GM18505 (cell line): ENCODE measurements around the gene E2F1.

Experiments used
- ATAC-seq: cut with Tn5 transposase; IDR thresholded peaks from one replicate; pipeline ENCODE4 v1.9.1; 2021; ENCODE audit not compliant: unreplicated experiment
- POLR2A ChIP-seq: IDR thresholded peaks from 4 replicates; pipeline ENCODE4 v1.6.1; 2011; ENCODE audit warnings: borderline replicate concordance; ENCODE audit not compliant: insufficient read depth, insufficient read length; ENCODE audit errors: extremely low read depth

E2F1 gene

DNA sequence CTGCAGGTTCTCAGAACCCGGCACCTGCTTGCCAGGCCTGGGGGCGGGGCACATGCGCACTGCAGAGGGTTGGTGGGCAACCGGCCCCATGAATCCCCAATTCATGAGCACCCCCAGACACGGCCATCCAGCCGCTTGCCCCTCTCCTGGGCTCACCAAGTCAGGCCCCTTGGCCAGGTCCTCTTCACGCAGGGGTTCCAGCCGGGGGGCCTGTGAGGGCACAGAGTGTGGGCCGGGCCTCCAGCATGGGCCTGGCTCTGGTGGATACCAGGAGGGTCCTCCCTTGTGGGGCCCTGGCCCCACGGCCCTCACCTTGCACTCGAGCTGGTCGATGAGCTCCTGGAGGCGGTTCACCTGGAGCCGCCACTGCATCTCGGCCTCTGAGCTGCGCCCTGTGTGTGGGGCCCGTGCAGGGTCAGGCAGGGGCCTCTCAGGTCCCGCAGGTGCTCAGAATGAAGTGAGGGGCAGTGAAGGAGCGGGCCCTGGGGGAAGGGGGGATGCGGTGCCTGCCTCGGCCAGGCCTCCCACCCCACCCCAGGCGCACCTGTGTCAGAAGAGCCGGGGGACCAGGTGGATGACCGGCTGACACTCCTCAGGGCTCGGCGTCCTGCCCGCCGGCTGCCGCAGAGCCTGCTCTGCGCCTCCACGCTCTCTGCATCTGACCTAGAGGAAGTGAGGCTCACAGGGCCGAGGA, 26.7 kb downstream of the E2F1 start:
- no peak for TF ChIP-seq POLR2A
- no peak for ATAC-seq

DNA sequence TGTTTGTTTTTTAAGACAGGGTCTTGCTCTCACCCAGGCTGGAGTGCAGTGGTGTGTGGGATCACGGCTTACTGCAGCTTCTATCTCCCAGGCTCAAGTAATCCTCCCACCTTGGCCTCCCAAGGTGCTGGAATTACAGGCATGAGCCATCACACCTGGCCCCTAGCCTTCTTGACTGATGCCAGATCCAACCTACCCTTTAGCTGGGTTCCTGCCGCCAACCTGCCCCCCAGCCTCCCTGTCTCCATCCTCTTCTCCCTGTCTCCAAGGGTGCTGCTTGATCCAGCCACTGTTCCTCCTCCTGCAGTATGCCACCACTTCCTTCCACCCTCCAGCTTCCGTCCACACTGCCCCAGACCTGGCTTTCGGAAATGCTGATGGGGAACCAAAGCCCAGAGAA, 27.3 kb downstream of the E2F1 start:
- ATAC-seq, result no peak
- no peak for TF ChIP-seq POLR2A

DNA sequence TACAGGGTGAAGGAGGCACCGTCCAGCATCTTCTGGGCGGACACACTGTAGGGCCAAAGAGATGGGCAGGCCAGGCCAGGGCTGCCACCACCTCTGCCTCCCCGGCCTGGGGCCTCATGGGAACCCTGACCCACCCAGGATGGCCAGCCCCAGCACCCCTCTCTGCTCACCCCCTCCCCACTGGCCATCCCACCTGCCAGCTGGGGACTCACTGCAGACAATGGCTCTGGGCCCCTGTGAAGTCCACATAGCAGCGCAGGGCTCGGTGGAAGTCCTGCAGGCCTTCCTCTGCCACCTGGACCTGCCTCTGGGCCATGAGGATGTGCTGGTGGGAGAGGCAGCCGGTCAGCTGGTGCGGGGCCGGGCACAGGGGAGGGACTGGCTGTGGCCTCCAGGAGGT, 27.7 kb downstream of the E2F1 start:
- ATAC-seq, result no peak
- TF ChIP-seq POLR2A, result no peak

DNA sequence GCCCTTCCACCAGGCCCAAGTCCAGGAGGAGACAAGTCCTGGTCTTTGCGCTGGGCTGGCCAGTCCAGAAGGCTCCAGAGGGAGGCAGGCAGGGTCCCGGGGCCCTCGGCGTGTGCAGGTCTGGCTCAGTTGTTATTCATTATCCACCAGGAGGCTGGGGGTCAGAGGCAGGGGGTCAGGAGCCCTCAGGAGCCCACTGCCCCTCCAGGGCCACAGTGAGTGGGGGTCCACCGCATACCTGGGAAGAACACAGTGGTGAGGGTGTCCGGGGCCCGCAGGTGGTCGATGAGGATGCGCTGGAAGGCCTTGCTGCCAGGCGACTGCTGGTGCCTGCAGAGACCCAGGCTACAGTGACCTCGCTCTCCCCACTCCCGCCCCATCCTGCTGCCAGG, 28.5 kb downstream of the E2F1 start:
- TF ChIP-seq POLR2A, result no peak
- no peak for ATAC-seq

DNA sequence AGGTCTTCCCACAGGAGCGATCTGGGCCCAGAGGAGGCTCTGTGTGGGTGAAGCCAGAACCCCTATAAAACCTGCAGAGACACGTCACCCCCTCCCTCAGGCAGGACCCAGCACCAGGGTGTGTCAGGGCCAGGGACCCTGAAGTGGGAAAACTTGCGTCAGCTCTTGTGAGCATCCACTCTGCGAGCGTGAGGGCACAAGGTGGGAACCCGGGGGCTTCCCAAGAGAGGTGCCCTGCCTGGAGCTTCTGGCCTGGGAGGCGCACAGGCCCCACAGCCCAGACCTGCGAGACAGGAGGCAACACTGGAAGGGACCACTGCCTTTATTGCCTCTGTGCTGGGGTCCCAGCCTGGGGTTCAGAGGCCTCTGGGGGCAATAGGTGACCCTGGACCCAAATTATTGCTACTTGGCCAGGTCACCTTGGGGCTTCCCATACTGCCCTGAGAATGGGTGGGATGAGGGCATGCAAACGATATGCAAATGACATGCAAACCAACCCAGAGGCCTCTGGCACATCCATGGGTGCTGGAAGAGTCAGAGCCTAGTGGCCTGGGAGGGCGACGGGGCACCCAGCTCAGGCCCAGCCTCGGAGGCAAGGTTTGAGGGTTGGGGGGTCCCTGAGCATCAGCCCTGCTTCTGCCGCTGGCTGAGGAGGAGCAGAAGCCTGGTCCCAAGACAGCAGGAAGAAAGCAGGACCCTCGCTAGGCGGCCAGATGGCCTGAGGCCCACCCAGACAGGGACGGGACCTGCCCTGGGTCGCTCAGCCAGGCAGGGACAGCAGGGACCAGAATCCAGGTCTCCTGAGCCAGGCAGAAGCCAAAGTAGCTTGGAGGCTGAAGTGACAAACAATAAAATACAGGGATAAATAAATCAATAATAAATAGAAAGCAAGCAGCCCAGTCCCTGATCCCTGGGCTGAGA, 29.1 kb downstream of the E2F1 start:
- no peak for TF ChIP-seq POLR2A
- ATAC-seq, result no peak

DNA sequence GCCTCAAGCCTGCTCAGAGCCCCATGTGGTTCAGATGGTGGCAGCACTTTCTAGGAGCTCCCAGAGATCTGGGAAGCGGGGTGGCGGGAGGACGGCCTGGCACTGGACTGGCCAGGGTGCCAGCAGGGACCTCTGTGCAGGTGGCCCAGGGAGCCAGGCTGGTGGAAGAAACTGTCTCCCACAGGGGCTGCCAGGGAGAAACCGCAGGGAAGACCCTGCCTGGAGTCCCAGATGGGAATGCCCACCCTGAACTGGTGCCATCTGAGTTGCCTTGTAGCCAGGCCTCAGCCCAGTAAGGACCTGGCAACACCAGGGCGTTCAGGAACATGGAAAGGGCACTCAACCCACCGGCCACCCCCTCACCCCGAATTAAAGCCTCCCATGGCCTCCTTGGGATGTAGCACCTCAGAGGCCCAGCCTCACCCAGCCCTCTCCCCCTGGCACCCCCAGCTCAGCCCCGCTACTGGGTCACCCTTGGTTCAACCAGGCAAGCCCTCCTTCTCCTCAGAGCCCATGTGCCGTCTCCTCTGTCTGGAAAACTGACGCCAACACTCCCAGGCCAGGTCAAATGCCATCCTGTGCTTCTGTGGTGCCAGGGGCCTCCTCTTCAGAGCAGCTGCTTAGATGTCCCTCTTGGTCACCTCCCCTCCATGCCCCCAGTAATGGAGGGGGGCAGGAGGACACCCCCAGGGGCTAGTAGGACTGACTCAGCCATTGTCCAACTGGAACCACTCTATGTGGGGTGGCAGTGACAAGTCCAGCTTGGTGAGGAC, 30.0 kb downstream of the E2F1 start:
- ATAC-seq, result no peak
- TF ChIP-seq POLR2A, result no peak

DNA sequence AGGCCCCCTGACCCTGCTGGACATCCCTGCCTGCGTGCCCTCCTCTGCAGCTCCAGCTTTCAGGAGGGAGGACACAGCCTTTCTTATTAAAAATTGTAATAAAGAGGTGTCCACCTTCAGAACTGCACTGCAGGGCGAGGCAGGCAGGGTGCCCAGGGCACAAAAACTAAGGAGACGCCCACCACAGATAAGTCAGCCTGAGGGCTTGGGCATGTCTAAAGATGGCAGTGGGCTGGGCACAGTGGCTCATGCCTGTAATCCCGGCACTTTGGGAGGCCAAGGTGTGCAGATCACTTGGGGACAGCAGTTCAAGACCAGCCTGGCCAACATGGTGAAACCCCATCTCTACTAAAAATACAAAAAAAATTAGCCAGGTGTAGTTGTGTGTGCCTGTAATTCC, 31.0 kb downstream of the E2F1 start:
- no peak for TF ChIP-seq POLR2A
- no peak for ATAC-seq

DNA sequence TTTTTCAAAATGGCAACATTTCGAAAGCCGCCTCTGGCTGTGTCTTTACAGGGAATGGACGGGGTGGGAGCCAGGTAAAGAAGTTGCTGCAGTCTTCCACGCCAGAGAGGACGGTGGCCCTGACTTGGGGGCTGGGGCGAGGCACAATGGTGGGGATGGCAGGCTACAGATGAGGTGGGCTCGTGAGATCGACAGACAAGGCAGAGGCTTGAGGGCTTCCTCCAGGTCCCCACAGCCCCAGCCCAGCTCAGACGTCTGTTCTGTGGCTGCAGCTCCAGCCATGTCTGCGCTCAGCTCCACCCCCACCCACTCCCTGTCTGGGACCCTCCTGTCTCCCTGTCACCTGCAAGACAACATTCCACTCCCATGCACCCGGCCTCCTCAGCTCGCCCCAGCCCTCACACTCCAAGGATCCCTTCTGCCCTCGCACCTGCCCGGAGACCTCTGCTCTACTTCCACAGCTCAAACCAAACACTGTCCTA, 31.5 kb downstream of the E2F1 start:
- TF ChIP-seq POLR2A, result no peak
- no peak for ATAC-seq

DNA sequence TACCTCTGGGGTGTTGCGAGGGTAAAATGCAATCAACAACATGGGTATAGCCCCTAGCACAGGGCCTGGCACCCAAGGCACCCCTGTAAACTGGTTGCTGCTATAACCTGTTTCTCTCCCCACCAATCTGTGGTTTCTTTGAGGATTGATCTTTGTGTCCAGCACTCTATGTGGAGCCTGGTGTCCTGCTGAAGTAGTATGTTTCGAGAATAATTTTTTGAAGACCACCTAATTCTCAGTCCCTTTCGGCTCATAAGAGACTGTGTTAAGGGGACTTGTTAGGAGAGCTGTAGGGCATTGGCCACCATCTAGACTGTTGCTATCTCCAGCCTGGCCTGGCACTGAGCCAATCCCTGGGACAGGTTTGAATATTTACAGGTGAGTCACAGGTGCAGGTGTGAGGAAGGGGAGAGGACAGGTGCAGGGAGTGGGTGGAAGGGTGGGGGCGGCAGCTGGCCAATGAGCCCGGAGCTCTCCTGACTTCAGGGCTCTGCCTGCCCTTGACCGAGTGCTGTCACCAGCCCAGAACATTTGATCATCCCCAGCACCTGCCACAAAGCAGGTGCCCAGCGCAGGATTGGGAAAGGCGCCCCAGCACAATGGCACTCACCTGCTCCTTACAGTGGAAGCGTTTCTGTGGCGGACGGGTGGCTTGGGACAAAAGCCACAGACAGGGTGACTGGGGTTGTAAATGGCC, 32.1 kb downstream of the E2F1 start:
- no peak for TF ChIP-seq POLR2A
- ATAC-seq, result no peak

DNA sequence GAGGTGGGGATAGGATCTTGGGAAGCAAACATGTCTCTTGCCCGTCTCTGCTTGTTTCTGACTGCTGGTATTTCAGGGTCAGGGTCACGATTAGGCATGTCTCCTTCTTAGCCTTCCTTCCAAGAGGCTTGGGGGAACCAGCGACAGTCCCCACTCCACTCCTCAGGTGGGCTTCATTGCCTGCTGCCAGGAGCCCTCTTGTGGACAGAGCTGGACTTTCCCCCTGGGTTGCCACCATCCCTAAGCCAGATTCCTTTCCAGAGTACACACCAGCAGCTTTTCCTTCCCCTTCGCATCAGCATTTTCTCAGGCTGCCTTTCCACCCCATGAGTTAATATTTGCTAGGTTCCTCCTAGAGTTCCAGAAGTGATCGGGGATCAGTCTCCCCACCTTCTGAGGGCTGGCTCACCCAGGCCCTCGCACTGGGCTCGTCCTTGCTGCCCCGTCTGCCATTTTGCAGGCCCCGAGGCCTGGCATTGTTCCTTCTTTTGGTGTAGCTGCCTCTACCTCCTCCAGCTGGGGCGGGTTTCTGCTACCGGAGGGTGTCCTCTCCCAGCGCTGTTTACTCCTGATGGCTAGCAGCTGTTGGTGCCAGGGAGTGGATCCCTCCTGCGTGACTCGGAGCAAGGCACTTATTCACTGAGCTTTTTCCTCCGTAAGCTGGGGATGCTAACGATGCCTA, 32.8 kb downstream of the E2F1 start:
- no peak for ATAC-seq
- no peak for TF ChIP-seq POLR2A

DNA sequence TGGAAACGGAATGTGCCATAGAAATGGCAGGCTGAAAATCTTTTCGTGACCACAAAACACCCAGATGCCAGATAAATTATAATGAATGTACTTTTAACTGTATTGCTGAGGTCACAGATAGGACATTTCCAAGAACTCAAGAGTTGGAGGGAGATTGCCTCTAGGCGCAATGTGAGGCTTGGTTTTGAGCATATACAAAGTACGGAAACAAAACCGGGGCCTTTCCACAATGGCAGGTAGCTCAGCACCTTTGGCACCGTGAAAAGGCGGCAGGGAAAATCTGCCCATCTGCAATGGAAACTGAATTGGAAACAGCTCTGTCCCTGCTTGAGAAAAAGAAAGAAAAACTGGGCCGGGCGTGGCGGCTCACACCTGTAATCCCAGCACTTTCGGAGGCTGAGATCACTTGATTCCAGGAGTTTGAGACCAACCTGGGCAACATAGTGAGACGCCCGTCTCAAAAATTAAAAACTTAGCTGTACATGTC, 34.6 kb downstream of the E2F1 start:
- TF ChIP-seq POLR2A, result no peak
- ATAC-seq, result no peak

DNA sequence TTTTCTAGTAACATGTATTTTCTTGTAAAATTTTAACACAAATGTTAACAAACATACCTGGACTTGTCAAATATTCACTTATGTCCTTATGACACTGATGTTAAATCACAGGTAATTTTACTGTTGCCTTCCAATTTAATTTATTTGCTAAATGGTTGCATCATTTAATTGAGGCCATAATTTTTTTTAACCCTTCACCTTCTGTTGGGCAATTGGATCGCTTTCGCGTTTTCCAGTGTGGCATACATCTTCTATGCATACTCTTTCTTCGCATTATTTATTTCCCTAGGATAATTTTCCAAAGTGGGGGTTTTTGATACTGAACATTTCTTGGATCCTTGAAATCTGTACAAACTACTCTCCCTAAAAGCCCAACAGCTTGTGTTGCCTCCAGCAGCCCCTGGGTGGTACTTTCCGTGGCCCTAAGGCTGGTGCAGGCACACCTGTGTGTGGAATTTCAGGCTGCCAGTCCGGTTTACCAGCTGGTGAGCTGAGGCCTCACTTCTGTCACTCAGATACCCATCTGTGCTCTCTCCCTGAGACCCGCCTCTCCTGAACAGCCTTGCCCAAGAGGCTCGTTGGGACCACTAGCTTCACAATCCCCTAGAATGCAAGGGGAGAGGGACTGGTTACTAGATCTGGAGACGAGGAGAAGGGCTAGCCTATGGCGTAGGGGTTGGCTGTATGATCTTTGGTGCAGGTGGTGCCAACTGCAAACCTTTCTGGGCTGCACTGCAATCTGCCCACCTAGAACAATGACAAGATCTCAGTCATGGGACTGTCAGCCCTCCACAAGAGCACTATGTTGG, 35.2 kb downstream of the E2F1 start:
- ATAC-seq, result no peak
- TF ChIP-seq POLR2A, result no peak

DNA sequence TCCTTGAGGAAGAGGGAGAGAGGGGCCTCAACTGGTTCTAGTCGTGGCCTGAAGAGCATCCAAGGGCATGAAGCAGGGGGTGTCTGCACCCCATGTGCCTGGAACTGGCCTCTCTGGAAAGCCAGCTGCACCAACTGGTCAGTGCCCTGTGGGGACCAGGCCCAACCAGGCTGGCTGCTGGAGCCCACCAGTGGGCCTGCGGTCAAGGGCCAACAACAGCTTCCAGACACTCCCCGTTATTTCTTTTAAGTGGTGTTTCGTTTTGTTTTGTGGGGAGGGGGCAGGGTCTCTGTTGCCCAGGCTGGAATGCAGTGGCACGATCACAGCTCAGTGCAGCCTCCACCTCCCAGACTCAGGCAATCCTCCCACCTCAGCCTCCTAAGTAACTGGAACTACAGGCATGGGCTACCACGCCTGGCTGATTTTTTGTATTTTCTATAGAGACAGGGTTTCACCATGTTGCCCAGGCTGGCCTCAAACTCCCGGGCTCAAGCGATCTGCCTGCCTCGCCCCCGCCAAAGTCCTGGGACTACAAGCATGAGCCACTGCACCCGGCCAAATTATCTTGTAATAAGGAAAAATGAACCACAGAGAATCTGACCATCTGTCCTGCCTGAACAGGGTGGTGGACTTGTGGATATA, 36.0 kb downstream of the E2F1 start:
- ATAC-seq, result no peak

More for the DNA sequence above, 36.0 kb downstream of the E2F1 start:
- no peak for TF ChIP-seq POLR2A
